ENCODE data around the gene FDX1. TPM values are rescaled to one million over a fixed set of nuclear protein-coding genes. Genes with fewer than 3 reads are reported as not detected.

Gene FDX1
- total RNA-seq, 1 experiment from 2014 or later, result 9.1 TPM

DNA sequence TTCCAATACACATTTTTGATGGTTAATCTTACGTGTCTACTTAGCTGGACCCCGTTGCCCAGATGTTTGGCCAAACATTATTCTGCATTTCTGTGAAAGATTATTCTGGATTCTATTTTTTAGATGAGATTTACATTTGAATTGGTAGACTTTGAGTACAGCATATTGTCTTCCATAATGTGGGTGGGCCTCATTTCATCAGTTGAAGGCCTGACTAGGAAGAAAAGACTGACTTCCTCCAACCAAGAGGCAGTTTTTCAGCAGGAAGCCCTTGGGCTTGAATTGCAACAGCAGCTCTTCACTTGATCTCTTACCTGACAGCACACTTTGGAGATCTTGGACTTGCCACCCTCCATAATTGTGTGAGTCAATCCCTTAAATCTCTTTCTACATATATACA lies 58.7 kb downstream of the FDX1 start:
- no peaks in the 10 kb centered on the region for H3K36me3 Mint-ChIP-seq (ENCODE audit: insufficient read depth, unreplicated experiment)
- H3K27me3 Mint-ChIP-seq (ENCODE audit: unreplicated experiment), result no peaks in the 10 kb centered on the region
- no peaks in the 10 kb centered on the region for H3K9me3 Mint-ChIP-seq (ENCODE audit: low read depth, unreplicated experiment)
- no peak overlapping the region for H3K27ac Mint-ChIP-seq (ENCODE audit: unreplicated experiment)
- no TSS peak for BruUV-seq (replicated peaks)
- CTCF ChIA-PET, result no interaction called here
- intact Hi-C loops (cut with micrococcal nuclease; ENCODE audit: unreplicated experiment), result no loop called here
- no peak for DNase-seq
- H3K4me1 Mint-ChIP-seq (ENCODE audit: low read depth, unreplicated experiment), result no peaks in the 10 kb centered on the region
- H3K4me3 Mint-ChIP-seq (ENCODE audit: low read depth, unreplicated experiment), result no peak overlapping the region
- TF ChIP-seq, protein P1, sequence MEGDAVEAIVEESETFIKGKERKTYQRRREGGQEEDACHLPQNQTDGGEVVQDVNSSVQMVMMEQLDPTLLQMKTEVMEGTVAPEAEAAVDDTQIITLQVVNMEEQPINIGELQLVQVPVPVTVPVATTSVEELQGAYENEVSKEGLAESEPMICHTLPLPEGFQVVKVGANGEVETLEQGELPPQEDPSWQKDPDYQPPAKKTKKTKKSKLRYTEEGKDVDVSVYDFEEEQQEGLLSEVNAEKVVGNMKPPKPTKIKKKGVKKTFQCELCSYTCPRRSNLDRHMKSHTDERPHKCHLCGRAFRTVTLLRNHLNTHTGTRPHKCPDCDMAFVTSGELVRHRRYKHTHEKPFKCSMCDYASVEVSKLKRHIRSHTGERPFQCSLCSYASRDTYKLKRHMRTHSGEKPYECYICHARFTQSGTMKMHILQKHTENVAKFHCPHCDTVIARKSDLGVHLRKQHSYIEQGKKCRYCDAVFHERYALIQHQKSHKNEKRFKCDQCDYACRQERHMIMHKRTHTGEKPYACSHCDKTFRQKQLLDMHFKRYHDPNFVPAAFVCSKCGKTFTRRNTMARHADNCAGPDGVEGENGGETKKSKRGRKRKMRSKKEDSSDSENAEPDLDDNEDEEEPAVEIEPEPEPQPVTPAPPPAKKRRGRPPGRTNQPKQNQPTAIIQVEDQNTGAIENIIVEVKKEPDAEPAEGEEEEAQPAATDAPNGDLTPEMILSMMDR (IDR thresholded peaks at IDR 0.05; ENCODE audit: unreplicated experiment), result no peak

DNA sequence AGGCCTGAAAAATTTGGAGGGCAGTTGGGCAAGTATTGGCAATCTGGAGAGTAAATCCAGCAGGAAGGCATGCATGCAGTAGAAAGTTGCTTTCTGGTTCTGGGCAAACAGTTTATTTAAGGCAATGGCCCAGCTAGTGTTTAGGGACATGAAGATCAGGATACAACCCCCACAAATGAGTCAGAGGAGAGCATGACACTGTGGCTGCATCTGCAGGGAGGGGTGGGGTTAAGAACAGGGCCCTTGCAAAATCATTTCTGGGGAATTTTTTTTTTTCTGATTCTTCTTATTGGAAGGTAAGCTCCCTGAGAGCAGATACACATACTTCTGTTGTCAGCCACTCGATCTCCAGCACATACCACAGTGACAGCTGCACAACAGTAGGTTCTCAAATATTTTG lies 61.1 kb downstream of the FDX1 start:
- Mint-ChIP-seq H3K4me3 (ENCODE audit: low read depth, unreplicated experiment) (no peak overlapping the region), H3K9me3 (ENCODE audit: low read depth, unreplicated experiment) (no peaks in the 10 kb centered on the region), H3K27ac (ENCODE audit: unreplicated experiment) (no peak overlapping the region), H3K27me3 (ENCODE audit: unreplicated experiment) (no peaks in the 10 kb centered on the region), H3K36me3 (ENCODE audit: insufficient read depth, unreplicated experiment) (no peaks in the 10 kb centered on the region), H3K4me1 (ENCODE audit: low read depth, unreplicated experiment) (no peaks in the 10 kb centered on the region)
- TF ChIP-seq, protein P1 (IDR thresholded peaks at IDR 0.05; ENCODE audit: unreplicated experiment), result no peak
- BruUV-seq (replicated peaks), result no TSS peak
- DNase-seq, result no peak
- CTCF ChIA-PET, result no interaction called here
- intact Hi-C loops (cut with micrococcal nuclease; ENCODE audit: unreplicated experiment), result no loop called here

DNA sequence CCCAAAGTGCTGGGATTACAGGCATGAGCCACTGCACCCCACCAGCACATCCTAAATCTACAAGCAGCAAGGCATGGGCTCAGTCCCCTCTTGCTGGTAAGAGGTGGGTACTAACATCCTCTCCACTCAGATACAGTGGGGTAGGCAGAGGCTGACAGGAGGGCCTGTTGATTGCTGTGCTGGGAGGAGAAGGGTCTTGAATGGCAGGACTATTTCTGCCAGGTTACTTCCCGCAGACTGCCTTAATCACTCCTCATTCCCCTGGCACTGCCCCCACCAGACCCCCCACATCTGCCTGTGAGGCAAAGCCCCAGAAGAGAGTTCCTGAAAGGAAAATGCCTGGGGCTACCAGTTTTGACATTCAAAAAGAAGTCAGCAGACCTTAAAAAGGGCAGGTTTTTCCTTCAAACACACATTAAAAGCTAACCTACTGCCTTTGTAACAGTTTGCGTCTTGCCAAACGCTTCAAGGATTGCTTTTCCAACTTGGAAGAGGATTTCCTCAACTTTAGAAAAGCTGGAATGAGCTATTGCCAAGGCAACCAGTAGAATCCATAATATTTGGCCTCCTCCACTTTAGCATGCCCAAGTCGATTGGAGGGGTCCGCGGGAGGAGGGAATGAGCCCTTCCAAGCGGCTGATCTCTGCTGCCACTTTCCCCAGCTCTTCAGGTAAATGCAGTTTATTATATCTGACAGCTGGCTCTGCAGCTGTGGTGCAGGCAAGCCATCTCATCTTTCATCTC lies 62.0 kb downstream of the FDX1 start:
- TF ChIP-seq, protein P1 (IDR thresholded peaks at IDR 0.05; ENCODE audit: unreplicated experiment), result no peak
- CTCF ChIA-PET, result no interaction called here
- intact Hi-C loops (cut with micrococcal nuclease; ENCODE audit: unreplicated experiment), result no loop called here
- Mint-ChIP-seq H3K4me3 (ENCODE audit: low read depth, unreplicated experiment) (no peak overlapping the region), H3K4me1 (ENCODE audit: low read depth, unreplicated experiment) (no peaks in the 10 kb centered on the region), H3K27me3 (ENCODE audit: unreplicated experiment) (no peaks in the 10 kb centered on the region), H3K36me3 (ENCODE audit: insufficient read depth, unreplicated experiment) (no peaks in the 10 kb centered on the region), H3K9me3 (ENCODE audit: low read depth, unreplicated experiment) (no peaks in the 10 kb centered on the region), H3K27ac (ENCODE audit: unreplicated experiment) (no peak overlapping the region)
- no peak for DNase-seq
- no TSS peak for BruUV-seq (replicated peaks)

DNA sequence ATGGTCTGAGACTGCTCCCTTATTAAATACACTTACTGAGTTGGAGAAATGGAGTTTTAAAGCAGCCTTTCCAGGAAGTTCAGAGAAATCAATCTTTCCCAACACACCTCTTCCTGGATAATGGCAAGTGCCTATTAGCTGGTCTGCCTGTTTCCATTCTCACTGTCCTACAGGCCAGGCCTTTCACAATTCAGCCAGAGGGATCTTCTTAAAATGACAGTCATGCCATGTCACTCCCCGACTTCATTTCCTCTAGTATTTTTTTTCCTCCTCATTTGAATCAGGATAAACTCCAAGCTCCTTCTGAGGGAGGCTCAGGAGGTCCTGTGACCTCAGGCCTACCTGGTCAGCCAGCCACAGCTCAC lies 62.6 kb downstream of the FDX1 start:
- Mint-ChIP-seq H3K27me3 (ENCODE audit: unreplicated experiment) (no peaks in the 10 kb centered on the region), H3K9me3 (ENCODE audit: low read depth, unreplicated experiment) (no peaks in the 10 kb centered on the region), H3K27ac (ENCODE audit: unreplicated experiment) (no peak overlapping the region), H3K36me3 (ENCODE audit: insufficient read depth, unreplicated experiment) (no peaks in the 10 kb centered on the region), H3K4me3 (ENCODE audit: low read depth, unreplicated experiment) (no peak overlapping the region), H3K4me1 (ENCODE audit: low read depth, unreplicated experiment) (no peaks in the 10 kb centered on the region)
- BruUV-seq (replicated peaks), result no TSS peak
- intact Hi-C loops (cut with micrococcal nuclease; ENCODE audit: unreplicated experiment), result no loop called here
- DNase-seq, result no peak
- CTCF ChIA-PET, result no interaction called here
- TF ChIP-seq, protein P1 (IDR thresholded peaks at IDR 0.05; ENCODE audit: unreplicated experiment), result no peak
